HG03520 (cell line): Measurements from ENCODE around the gene GGA1.
"Not testable (repeated sequence)": the region's sequence is repeated elsewhere in the genome, so short reads cannot be mapped to it uniquely, and the experiment has no call there.

Experiments
- ATAC-seq: cut with Tn5 transposase; IDR thresholded peaks from one replicate; pipeline ENCODE4 v1.9.1; 2021; ENCODE audit warnings: mild to moderate bottlenecking, moderate library complexity; ENCODE audit not compliant: unreplicated experiment

Gene GGA1

GRCh38 chr22:37607935-37608476, 628 bp upstream of the GGA1 start:
- no peak for ATAC-seq

- ATAC-seq, result no peak
These were observed 862 bp downstream of the GGA1 start for GRCh38 chr22:37609240-37610152.

DNA sequence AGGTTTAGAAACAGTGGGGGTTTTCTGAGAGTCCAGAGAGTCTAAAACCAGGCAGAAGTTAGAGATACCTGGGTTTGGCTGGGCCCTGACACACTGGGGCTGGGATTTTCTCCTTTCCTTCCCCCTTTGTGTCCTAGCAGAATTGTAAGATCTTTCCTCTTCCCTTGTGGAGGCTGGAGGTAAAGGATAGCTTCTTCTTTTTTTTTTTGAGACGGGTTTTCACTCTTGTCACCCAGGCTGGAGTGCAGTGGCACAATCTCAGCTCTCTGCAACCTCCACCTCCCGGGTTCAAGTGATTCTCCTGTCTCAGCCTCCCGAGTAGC, 1.5 kb downstream of the GGA1 start:
- ATAC-seq, result not testable (repeated sequence)

GRCh38 chr22:37610480-37611129, 2.0 kb downstream of the GGA1 start:
- no peak for ATAC-seq

- ATAC-seq, result no peak
These were observed 2.6 kb downstream of the GGA1 start for GRCh38 chr22:37611207-37611606.

DNA sequence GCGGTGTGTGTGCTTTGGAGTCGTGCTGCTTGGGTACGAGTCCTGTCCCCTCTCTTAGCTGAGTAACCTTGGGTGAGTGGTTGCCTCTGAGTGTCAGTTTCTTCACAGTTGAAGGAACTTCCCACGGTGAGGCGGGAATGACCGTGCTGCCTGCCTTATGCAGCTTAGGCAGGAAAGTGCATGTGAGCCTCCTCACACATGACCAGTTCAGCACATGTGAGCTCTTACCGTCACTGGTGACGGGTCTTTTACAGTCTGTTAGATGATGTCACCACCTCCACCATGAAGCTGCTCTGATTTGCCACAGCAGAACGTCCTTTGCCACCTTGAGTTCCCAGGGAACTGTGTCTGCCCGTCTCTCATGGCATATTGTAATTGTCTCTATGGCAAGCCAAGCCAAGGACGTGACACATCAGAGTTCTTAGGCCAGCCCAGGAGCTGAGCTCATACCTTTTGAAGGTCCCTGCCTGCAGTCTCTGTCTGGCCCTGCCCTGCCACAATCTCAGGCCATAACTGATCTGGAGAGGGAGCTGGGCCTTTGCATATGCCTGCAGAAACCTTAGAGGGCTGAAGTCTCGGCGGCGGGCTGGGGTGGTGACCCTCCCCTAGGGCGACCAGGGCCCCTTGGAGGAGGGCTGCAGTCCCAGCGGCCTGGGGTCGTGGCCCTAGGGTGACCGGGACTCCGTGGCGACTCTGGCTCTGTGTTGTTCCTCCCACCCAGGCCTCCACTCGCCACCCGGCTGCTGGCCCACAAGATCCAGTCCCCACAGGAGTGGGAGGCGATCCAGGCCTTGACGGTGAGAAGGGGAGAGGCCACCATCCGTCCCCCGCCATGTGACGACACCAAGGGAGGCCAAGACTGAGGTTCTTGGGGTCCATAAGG, 7.8 kb downstream of the GGA1 start:
- ATAC-seq, result no peak

DNA sequence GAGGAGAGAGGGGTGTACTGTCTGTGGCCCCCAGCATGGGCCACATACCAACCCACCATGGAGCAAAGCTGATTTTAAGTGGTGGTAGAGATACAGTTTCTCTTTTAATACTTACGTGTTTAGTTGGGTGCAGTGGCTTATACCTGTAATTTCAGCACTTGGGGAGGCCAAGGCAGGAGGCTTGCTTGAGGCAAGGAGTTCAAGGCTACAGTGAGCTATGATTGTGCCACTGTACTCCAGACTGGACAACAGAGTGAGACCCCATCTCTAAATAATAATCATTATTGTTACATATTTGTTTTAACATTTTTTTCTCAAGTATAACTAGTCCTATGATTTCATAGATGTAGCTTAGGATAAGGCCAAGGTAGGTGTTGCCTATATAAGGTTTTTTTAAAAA, 8.8 kb downstream of the GGA1 start:
- no peak for ATAC-seq

DNA sequence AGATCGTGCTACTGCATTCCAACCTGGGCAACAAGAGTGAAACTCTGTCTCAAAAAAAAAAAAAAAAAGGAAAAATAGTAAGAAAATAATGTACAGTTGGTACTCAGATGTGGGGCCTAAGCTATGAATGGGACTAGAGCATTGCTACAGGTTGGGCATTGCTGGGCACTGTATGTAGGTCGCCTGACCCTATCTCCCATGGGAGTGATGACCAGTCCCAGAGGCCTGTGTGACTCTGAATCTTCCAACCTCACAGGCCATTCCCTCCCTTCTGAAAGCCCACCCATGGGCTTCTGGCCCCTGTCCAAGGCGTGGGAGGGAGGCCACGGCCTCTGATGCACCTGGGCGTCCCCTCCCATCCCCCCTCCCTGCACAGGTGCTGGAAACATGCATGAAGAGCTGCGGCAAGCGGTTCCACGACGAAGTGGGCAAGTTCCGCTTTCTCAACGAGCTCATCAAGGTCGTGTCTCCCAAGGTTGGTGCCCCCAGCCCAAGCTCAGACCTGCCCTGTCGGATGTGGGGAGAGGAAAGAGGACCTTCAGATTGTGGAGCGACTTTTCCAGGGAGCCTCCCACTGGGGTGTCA, 9.5 kb downstream of the GGA1 start:
- no peak for ATAC-seq

- ATAC-seq, result no peak
These were observed 10.0 kb downstream of the GGA1 start for GRCh38 chr22:37618674-37619073.

- ATAC-seq, result no peak
These were observed 11.4 kb downstream of the GGA1 start for GRCh38 chr22:37619991-37620390.

- ATAC-seq, result no peak
These were observed 12.8 kb downstream of the GGA1 start for GRCh38 chr22:37621352-37621860.

DNA sequence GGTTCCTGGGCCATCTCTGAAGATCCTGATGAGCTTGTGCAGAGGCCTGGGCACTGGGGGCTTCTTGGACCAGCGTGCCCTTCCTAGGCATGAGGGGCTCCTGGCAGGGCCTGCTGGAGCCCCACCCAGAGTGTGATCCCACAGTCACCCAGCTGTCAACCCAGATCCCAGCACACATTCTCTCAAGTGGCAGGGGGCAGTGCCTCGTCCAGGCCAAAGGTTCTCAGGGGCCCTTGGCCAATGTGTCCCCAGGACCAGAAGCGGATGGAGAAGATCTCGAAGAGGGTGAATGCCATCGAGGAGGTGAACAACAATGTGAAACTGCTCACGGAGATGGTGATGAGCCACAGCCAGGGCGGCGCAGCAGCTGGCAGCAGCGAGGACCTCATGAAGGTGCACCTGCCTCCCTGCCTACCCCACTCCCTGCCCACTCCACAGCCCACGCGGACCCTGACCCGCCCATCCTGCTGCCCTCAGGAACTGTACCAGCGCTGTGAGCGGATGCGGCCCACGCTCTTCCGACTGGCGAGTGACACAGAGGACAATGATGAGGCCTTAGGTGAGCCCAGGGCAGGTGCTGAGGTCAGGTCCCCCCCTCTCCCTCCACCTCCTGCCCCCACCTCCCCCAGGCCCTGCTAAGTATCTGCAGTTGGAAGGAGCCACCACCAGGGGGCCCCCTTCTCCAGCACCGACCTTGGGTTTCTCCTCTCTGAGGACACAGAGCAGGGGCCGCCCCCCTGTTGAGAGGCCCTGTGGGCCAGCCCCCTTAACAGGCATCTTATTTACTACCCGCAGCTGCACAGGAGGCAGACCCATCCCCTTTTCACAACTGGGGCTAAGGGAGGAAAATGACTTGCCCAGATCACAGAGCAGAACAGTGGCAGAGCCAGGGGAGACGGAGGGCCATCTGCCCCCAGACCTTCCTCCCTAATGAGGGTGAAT, 14.7 kb downstream of the GGA1 start:
- ATAC-seq, result no peak

GRCh38 chr22:37624017-37624365, 15.4 kb downstream of the GGA1 start:
- no peak for ATAC-seq

DNA sequence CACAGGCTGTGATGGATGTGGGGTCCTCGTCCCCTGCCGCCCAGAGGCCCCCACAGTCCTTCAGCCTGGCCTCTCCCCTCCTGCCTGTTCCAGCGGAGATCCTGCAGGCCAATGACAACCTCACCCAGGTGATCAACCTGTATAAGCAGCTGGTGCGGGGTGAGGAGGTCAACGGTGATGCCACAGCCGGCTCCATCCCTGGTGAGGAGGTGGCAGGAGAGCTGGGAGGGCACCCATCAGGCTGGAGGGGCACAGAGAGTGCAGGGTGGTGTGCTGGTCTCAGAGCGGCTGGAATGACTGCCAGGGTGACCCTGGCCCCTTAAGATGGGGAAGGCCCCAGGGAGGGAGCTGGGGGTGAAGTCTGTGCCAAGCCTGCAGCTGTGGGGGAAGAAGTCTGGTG, 16.2 kb downstream of the GGA1 start:
- no peak for ATAC-seq

DNA sequence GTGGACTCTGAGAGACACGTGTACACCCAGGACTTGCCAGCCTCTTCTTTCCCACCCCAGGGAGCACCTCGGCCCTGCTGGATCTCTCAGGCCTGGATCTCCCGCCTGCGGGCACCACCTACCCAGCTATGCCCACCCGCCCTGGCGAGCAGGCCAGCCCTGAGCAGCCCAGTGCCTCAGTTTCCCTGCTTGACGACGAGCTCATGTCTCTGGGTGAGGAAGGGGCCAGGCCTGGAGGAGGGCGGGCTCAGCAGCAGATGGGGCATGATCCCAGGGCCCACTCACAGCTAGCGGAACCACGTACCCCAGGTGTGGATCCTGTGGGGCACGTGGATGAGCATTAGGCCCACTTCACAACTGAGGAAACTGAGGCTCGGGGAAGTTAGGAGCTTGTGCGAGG, 17.1 kb downstream of the GGA1 start:
- no peak for ATAC-seq

DNA sequence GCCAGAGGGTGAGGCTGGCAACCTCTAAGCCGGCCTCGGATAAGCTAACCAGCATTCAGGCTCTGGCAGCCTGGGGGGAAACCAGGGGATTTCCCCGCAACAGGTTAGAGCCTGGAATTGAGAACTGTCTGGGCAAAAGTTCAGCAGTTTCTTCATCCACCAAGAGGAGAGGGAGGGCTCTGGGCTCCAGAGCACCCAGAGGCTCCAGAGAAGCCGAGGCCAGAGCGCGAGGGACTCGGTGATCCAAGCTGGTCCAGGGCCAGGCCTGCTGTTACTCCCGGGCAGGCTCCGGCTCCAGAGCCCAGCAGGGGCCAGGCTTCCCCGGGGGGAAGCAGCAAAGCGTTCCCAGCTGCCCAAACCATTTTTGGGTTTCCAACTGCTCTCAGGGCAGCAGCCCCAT, 17.5 kb downstream of the GGA1 start:
- no peak for ATAC-seq

DNA sequence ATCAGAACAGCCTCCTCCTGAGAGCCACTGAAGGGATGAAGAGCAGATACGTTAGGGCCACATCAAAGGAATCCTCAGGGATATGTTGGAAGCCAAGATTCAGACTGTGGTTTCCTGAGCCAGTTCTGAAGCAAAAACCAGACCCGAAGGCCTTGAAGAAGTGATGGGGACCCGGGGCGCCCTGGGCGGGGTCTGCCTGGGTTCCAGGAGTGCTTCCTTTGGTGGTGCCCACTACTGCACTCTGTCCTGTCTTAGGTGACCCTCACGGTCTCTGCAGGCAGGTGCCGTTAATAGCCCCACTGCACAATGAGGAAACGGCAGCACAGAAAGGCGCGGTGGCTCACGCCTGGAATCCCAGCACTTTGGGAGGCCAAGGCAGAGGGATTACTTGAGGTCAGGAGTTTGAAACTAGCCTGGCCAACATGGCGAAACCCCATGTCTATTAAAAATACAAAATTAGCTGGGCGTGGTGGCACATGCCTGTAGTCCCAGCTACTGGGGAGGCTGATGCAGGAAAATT, 18.0 kb downstream of the GGA1 start:
- no peak for ATAC-seq

GRCh38 chr22:37627121-37627520, 18.5 kb downstream of the GGA1 start:
- ATAC-seq, result no peak

DNA sequence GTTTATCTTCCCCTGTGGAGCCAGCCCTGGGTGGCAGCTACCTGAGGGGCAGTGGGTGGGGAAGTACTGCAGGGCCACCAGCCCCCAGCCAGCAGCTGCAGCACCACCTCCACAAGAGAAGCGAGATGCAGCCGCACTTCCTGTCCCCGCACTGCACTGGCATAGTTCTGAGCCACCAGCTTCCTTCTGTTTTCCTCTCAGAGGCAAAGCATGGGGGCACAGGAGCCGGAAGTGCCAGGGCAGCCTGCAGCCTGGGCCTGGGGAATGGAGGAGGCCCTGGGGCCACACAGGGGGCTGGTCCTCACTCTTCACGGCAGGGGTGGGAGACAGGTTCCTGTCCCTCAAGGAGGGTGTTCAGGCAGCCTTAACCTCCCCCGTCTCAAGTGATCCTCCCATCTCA, 18.9 kb downstream of the GGA1 start:
- ATAC-seq, result no peak
